ENCODE measurements around the gene OGFR. TPM values are rescaled to one million over a fixed set of nuclear protein-coding genes. Genes with fewer than 3 reads are reported as not detected.

Gene OGFR
- total RNA-seq (64.4 and 83.1 TPM in 2 replicates), polyA plus RNA-seq (49.9 and 54.9 TPM in 2 replicates)

- TF ChIP-seq CTCF (IDR thresholded peaks at IDR 0.05; ENCODE audit: low read depth, low read length), result no peak
- Histone ChIP-seq H3K27me3 (no peaks in the 10 kb centered on the region), H3K27ac (no peak within 1 kb of the TSS), H3K4me3 (peak within 1 kb of the TSS; percentile 100), H3K4me1 (ENCODE audit: low read depth) (peaks cover 8% of the 10 kb centered on the region), H3K36me3 (peaks cover 17% of the 10 kb centered on the region), H3K9me3 (ENCODE audit: low read depth) (no peaks in the 10 kb centered on the region)
- peak; percentile 58 to 62 for DNase-seq (ENCODE audit: low read depth in 1 of 2, low spot score in 1 of 2)
Measured at GRCh38 chr20:62804627-62805154, at the start of gene OGFR. TSS of gene OGFR (plus strand) at chr20:62804835. CDS start at chr20:62804860, 25 bp downstream.

GRCh38 chr20:62754991-62755356 lies 49.7 kb upstream of the OGFR start:
- H3K4me3 ChIP-seq, result no peak overlapping the region
- H3K27me3 ChIP-seq, result no peaks in the 10 kb centered on the region
- no peaks in the 10 kb centered on the region for H3K9me3 ChIP-seq (ENCODE audit: low read depth)
- H3K27ac ChIP-seq, result no peak overlapping the region
- no peaks in the 10 kb centered on the region for H3K4me1 ChIP-seq (ENCODE audit: low read depth)
- H3K36me3 ChIP-seq, result no peaks in the 10 kb centered on the region
- no peak for DNase-seq (ENCODE audit: low read depth in 1 of 2, low spot score in 1 of 2)
- no peak for TF ChIP-seq CTCF (IDR thresholded peaks at IDR 0.05; ENCODE audit: low read depth, low read length)

- no peak for DNase-seq (ENCODE audit: low read depth in 1 of 2, low spot score in 1 of 2)
- Histone ChIP-seq H3K36me3 (no peaks in the 10 kb centered on the region), H3K27ac (no peak overlapping the region), H3K9me3 (ENCODE audit: low read depth) (no peaks in the 10 kb centered on the region), H3K4me1 (ENCODE audit: low read depth) (no peaks in the 10 kb centered on the region), H3K4me3 (no peak overlapping the region), H3K27me3 (no peaks in the 10 kb centered on the region)
- no peak for TF ChIP-seq CTCF (IDR thresholded peaks at IDR 0.05; ENCODE audit: low read depth, low read length)
Measured at GRCh38 chr20:62755817-62756724, 48.6 kb upstream of the OGFR start.

- H3K4me1 ChIP-seq (ENCODE audit: low read depth), result no peaks in the 10 kb centered on the region
- DNase-seq (ENCODE audit: low read depth in 1 of 2, low spot score in 1 of 2), result no peak
- no peaks in the 10 kb centered on the region for H3K9me3 ChIP-seq (ENCODE audit: low read depth)
- no peaks in the 10 kb centered on the region for H3K27me3 ChIP-seq
- no peak overlapping the region for H3K4me3 ChIP-seq
- TF ChIP-seq CTCF (IDR thresholded peaks at IDR 0.05; ENCODE audit: low read depth, low read length), result no peak
- H3K27ac ChIP-seq, result no peak overlapping the region
- H3K36me3 ChIP-seq, result no peaks in the 10 kb centered on the region
Measured at GRCh38 chr20:62758226-62758912, 46.3 kb upstream of the OGFR start.

GRCh38 chr20:62759981-62760431 lies 44.6 kb upstream of the OGFR start:
- no peak for TF ChIP-seq CTCF (IDR thresholded peaks at IDR 0.05; ENCODE audit: low read depth, low read length)
- no peaks in the 10 kb centered on the region for H3K4me1 ChIP-seq (ENCODE audit: low read depth)
- H3K9me3 ChIP-seq (ENCODE audit: low read depth), result no peaks in the 10 kb centered on the region
- no peak for DNase-seq (ENCODE audit: low read depth in 1 of 2, low spot score in 1 of 2)
- no peak overlapping the region for H3K4me3 ChIP-seq
- H3K27me3 ChIP-seq, result no peaks in the 10 kb centered on the region
- H3K36me3 ChIP-seq, result no peaks in the 10 kb centered on the region
- no peak overlapping the region for H3K27ac ChIP-seq
